Testis (tissue), 2 donors: ENCODE data around the gene CKLF.

ENCODE experiments used
- POLR2A ChIP-seq: fragments of 450-650 bp; IDR thresholded peaks from one replicate; pipeline ENCODE4 v1.6.1; 2017; ENCODE audit warnings: antibody characterized with exemption, mild to moderate bottlenecking, moderate library complexity
- TF ChIP-seq, protein P1 (sequence below), 3 experiments: fragments of 450-650 bp in 2 of 3; fragments of 200-600 bp in 1 of 3; sonication (generic) in 1 of 3; IDR thresholded peaks; one replicate each; pipeline ENCODE4 v1.5.1; 2016 to 2019; ENCODE audit warnings: antibody characterized with exemption in 3 of 3, mild to moderate bottlenecking in 2 of 3, moderate library complexity in 1 of 3

DNA sequence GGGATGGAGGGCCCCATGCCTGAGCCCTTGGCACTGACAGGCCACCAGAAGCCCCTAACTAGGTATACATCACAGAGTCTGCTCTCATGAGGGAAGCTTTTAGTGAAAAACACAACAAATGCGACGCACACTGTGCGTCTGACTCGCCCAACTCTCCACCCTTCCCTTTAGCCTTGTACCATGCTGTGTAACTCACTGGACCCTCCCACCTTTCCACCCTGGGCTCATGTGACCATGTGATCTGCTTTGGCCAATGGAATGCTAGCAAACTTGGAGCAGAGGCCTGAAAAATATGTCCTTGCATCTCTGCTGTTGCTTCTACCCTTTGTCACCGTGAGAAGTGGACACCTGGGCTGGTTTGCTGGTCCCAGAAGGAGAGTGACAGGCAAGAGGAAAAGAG, 24.1 kb upstream of the CKLF start:
- TF ChIP-seq, protein P1, sequence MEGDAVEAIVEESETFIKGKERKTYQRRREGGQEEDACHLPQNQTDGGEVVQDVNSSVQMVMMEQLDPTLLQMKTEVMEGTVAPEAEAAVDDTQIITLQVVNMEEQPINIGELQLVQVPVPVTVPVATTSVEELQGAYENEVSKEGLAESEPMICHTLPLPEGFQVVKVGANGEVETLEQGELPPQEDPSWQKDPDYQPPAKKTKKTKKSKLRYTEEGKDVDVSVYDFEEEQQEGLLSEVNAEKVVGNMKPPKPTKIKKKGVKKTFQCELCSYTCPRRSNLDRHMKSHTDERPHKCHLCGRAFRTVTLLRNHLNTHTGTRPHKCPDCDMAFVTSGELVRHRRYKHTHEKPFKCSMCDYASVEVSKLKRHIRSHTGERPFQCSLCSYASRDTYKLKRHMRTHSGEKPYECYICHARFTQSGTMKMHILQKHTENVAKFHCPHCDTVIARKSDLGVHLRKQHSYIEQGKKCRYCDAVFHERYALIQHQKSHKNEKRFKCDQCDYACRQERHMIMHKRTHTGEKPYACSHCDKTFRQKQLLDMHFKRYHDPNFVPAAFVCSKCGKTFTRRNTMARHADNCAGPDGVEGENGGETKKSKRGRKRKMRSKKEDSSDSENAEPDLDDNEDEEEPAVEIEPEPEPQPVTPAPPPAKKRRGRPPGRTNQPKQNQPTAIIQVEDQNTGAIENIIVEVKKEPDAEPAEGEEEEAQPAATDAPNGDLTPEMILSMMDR (IDR thresholded peaks at IDR 0.05), result no peak
- no peak for TF ChIP-seq POLR2A
